ENCODE measurements around the gene RALGPS1. TPM values are rescaled to one million over a fixed set of nuclear protein-coding genes. Genes with fewer than 3 reads are reported as not detected.

The RALGPS1 gene
- total and polyA plus RNA-seq, 2 donors (not counting 1 experiment from before 2014, with no cell fraction given): 19.7 to 39.9 TPM

DNA sequence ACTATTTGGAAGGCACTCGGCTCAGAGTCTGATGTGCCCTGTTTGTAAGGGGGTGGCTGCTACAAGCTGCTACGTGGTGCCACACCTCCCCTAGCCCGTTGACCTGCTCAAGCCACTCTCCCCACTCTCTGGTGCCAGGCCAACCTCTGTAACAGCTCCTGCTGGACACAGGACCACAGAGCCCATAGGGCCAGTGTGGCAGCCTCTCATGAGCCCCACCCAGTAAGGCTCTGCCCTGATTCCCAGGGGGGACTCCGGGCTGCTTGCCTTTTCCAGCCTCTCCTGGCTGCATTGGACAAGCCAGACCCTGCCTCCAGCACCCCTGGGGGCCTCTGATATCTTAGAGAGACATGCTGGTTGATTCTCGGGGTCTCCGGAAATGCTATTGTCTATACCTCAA is 261.2 kb downstream of the RALGPS1 start:
- Mint-ChIP-seq H3K27me3 (no peaks in the 10 kb centered on the region), H3K27ac (no peak overlapping the region), H3K4me3 (no peak overlapping the region), H3K9me3 (ENCODE audit: insufficient read depth) (no peaks in the 10 kb centered on the region), H3K4me1 (no peaks in the 10 kb centered on the region)
- CTCF ChIA-PET: interaction anchor here (1.5 kb wide), 1 partner anchor 9 kb away, joined by 3 read pairs; no protein-coding TSS in a partner anchor
- no peak overlapping the region for H3K27ac ChIP-seq (ENCODE audit: low read length in 2 of 2)
- intact Hi-C loops (cut with micrococcal nuclease): no loop called here
- WGBS (ENCODE audit: insufficient coverage): 88% methylated on average over 4 of the region's 6 CpGs
- H4K20me1 ChIP-seq (ENCODE audit: control insufficient read depth, insufficient read depth, low read length, poor library complexity, severe bottlenecking): no peaks in the 10 kb centered on the region
- no peak overlapping the region for H3K4me2 ChIP-seq (replicated peaks; ENCODE audit: low read depth, low read length, poor library complexity, severe bottlenecking)
- POLR2A ChIA-PET: interaction anchor here (0.6 kb wide), 1 partner anchor 9 kb away, joined by 3 read pairs; no protein-coding TSS in a partner anchor
- DNase-seq (no peak), ATAC-seq (ENCODE audit: low read depth) (no peak)
- H2AFZ ChIP-seq (ENCODE audit: insufficient read depth, low read depth, low read length, poor library complexity, severe bottlenecking): no peak overlapping the region
- H3K9me3 ChIP-seq (ENCODE audit: control extremely low read depth in 1 of 3, control insufficient read depth in 2 of 3, insufficient read depth in 1 of 3, low read length in 2 of 3): no peaks in the 10 kb centered on the region
- H3K27me3 ChIP-seq (replicated peaks in 1 of 4; ENCODE audit: control extremely low read depth in 1 of 4, control insufficient read depth in 3 of 4, insufficient read depth in 4 of 4, low read length in 3 of 4): no peaks in the 10 kb centered on the region
- no peaks in the 10 kb centered on the region for H3K4me1 ChIP-seq (ENCODE audit: control insufficient read depth in 2 of 2, insufficient read depth in 2 of 2, low read length in 2 of 2)
- no peak for TF ChIP-seq EZH2 (IDR thresholded peaks at IDR 0.05; ENCODE audit: borderline replicate concordance, insufficient read depth, low read depth, low read length, poor library complexity, severe bottlenecking)
- TF ChIP-seq, protein P1, sequence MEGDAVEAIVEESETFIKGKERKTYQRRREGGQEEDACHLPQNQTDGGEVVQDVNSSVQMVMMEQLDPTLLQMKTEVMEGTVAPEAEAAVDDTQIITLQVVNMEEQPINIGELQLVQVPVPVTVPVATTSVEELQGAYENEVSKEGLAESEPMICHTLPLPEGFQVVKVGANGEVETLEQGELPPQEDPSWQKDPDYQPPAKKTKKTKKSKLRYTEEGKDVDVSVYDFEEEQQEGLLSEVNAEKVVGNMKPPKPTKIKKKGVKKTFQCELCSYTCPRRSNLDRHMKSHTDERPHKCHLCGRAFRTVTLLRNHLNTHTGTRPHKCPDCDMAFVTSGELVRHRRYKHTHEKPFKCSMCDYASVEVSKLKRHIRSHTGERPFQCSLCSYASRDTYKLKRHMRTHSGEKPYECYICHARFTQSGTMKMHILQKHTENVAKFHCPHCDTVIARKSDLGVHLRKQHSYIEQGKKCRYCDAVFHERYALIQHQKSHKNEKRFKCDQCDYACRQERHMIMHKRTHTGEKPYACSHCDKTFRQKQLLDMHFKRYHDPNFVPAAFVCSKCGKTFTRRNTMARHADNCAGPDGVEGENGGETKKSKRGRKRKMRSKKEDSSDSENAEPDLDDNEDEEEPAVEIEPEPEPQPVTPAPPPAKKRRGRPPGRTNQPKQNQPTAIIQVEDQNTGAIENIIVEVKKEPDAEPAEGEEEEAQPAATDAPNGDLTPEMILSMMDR (IDR thresholded peaks at IDR 0.05): no peak
- no peak overlapping the region for H3K4me3 ChIP-seq (ENCODE audit: control extremely low read depth in 1 of 5, extremely low read depth in 1 of 5, insufficient read depth in 1 of 5, low read depth in 2 of 5, low read length in 4 of 5)
- no peaks in the 10 kb centered on the region for H3K79me2 ChIP-seq (ENCODE audit: control insufficient read depth, insufficient read depth, low read length)
- no peak overlapping the region for H3K9ac ChIP-seq (ENCODE audit: low read length)
- peaks cover 0 to 11% of the 10 kb centered on the region in 2 experiments for H3K36me3 ChIP-seq (replicated peaks in 1 of 2; ENCODE audit: control extremely low read depth in 1 of 2, control insufficient read depth in 1 of 2, extremely low read depth in 1 of 2, insufficient read depth in 2 of 2, low read length in 1 of 2)

GRCh38 chr9:127176631-127177030 is 262.0 kb downstream of the RALGPS1 start:
- Histone ChIP-seq H3K79me2 (ENCODE audit: control insufficient read depth, insufficient read depth, low read length) (no peaks in the 10 kb centered on the region), H3K9ac (ENCODE audit: low read length) (no peak overlapping the region), H3K27me3 (replicated peaks in 1 of 4; ENCODE audit: control extremely low read depth in 1 of 4, control insufficient read depth in 3 of 4, insufficient read depth in 4 of 4, low read length in 3 of 4) (no peaks in the 10 kb centered on the region), H3K36me3 (replicated peaks in 1 of 2; ENCODE audit: control extremely low read depth in 1 of 2, control insufficient read depth in 1 of 2, extremely low read depth in 1 of 2, insufficient read depth in 2 of 2, low read length in 1 of 2) (peaks cover 0 to 11% of the 10 kb centered on the region in 2 experiments), H3K4me1 (ENCODE audit: control insufficient read depth in 2 of 2, insufficient read depth in 2 of 2, low read length in 2 of 2) (no peaks in the 10 kb centered on the region), H3K4me3 (ENCODE audit: control extremely low read depth in 1 of 5, extremely low read depth in 1 of 5, insufficient read depth in 1 of 5, low read depth in 2 of 5, low read length in 4 of 5) (no peak overlapping the region), H4K20me1 (ENCODE audit: control insufficient read depth, insufficient read depth, low read length, poor library complexity, severe bottlenecking) (no peaks in the 10 kb centered on the region), H3K4me2 (replicated peaks; ENCODE audit: low read depth, low read length, poor library complexity, severe bottlenecking) (no peak overlapping the region), H3K9me3 (ENCODE audit: control extremely low read depth in 1 of 3, control insufficient read depth in 2 of 3, insufficient read depth in 1 of 3, low read length in 2 of 3) (peaks cover 0 to 2% (median 0%) of the 10 kb centered on the region in 3 donors), H3K27ac (ENCODE audit: low read length in 2 of 2) (no peak overlapping the region), H2AFZ (ENCODE audit: insufficient read depth, low read depth, low read length, poor library complexity, severe bottlenecking) (no peak overlapping the region)
- intact Hi-C loops (cut with micrococcal nuclease): no loop called here
- POLR2A ChIA-PET: no interaction called here
- CTCF ChIA-PET: interaction anchor here (1.5 kb wide), 1 partner anchor 10 kb away, joined by 3 read pairs; no protein-coding TSS in a partner anchor
- WGBS (ENCODE audit: insufficient coverage): 100% methylated on average over 3 of the region's 3 CpGs
- ATAC-seq (ENCODE audit: low read depth) (no peak), DNase-seq (no peak)
- no peak overlapping the region for H3K4me3 Mint-ChIP-seq
- peaks cover 2% of the 10 kb centered on the region for H3K4me1 Mint-ChIP-seq
- H3K27me3 Mint-ChIP-seq: no peaks in the 10 kb centered on the region
- no peak overlapping the region for H3K27ac Mint-ChIP-seq
- no peaks in the 10 kb centered on the region for H3K9me3 Mint-ChIP-seq (ENCODE audit: insufficient read depth)
- TF ChIP-seq, protein P1 (IDR thresholded peaks at IDR 0.05): no peak
- TF ChIP-seq EZH2 (IDR thresholded peaks at IDR 0.05; ENCODE audit: borderline replicate concordance, insufficient read depth, low read depth, low read length, poor library complexity, severe bottlenecking): no peak

All from B cell (primary cell).